H9 (cell line): ENCODE results near the gene NPFF. TPM values are rescaled to one million over a fixed set of nuclear protein-coding genes. Genes with fewer than 3 reads are reported as not detected.

ENCODE experiments used
- DNase-seq: peaks from one replicate; pipeline ENCODE4 v3.0.0-alpha.2; 2017
- H2AFZ ChIP-seq: one replicate; pipeline ENCODE4 v1.6.1; 2013; ENCODE audit warnings: mild to moderate bottlenecking, low read length, control low read depth, moderate library complexity
- H2AK5ac ChIP-seq: 2 replicates; pipeline ENCODE4 v1.6.1; 2013; ENCODE audit warnings: low read length, control low read depth, mixed read lengths; ENCODE audit not compliant: insufficient read length
- H2BK120ac ChIP-seq: one replicate; pipeline ENCODE4 v1.6.1; 2013; ENCODE audit warnings: low read depth, mild to moderate bottlenecking, low read length, control low read depth, inconsistent platforms; ENCODE audit not compliant: poor library complexity, severe bottlenecking
- H2BK12ac ChIP-seq: 2 replicates; pipeline ENCODE4 v1.6.1; 2013; ENCODE audit warnings: low read length, control low read depth, mixed read lengths, low read depth; ENCODE audit not compliant: insufficient read length
- H2BK15ac ChIP-seq: 2 replicates; pipeline ENCODE4 v1.6.1; 2013; ENCODE audit warnings: low read depth, low read length, control low read depth
- H2BK20ac ChIP-seq: one replicate; pipeline ENCODE4 v1.6.1; 2013; ENCODE audit warnings: low read depth, mild to moderate bottlenecking, low read length, control low read depth, inconsistent platforms; ENCODE audit not compliant: poor library complexity, severe bottlenecking
- H2BK5ac ChIP-seq: 2 replicates; pipeline ENCODE4 v1.6.1; 2013; ENCODE audit warnings: low read length, control low read depth, mixed read lengths; ENCODE audit not compliant: insufficient read length
- H3K14ac ChIP-seq: 2 replicates; pipeline ENCODE4 v1.6.1; 2013; ENCODE audit warnings: low read length, control low read depth; ENCODE audit not compliant: insufficient read depth
- H3K18ac ChIP-seq: 2 replicates; pipeline ENCODE4 v1.6.1; 2013; ENCODE audit warnings: low read depth, mild to moderate bottlenecking, mixed read lengths, low read length, control low read depth; ENCODE audit not compliant: insufficient read length
- H3K23ac ChIP-seq: 2 replicates; pipeline ENCODE4 v1.6.1; 2013; ENCODE audit warnings: low read length, control low read depth, mixed read lengths, low read depth; ENCODE audit not compliant: insufficient read length
- H3K23me2 ChIP-seq: 2 replicates; pipeline ENCODE4 v1.6.1; 2013; ENCODE audit warnings: low read depth, mild to moderate bottlenecking, mixed read lengths, low read length, control low read depth; ENCODE audit not compliant: insufficient read length, poor library complexity, severe bottlenecking
- H3K27ac ChIP-seq: 2 replicates; pipeline ENCODE4 v1.5.1; 2013; ENCODE audit warnings: low read length, control low read depth, mixed read lengths, low read depth; ENCODE audit not compliant: insufficient read length
- H3K27me3 ChIP-seq: 2 replicates; pipeline ENCODE4 v1.6.1; 2013; ENCODE audit warnings: low read length, control low read depth, inconsistent platforms; ENCODE audit not compliant: insufficient read depth
- H3K4ac ChIP-seq: 2 replicates; pipeline ENCODE4 v1.6.1; 2013; ENCODE audit warnings: low read depth, mild to moderate bottlenecking, control low read depth, inconsistent platforms, low read length, moderate library complexity
- H3K4me1 ChIP-seq: 2 replicates; pipeline ENCODE4 v1.6.1; 2013; ENCODE audit warnings: low read length, control low read depth, inconsistent platforms; ENCODE audit not compliant: insufficient read depth
- H3K4me2 ChIP-seq: 2 replicates; pipeline ENCODE4 v1.6.1; 2013; ENCODE audit warnings: low read length, control low read depth, mixed read lengths; ENCODE audit not compliant: insufficient read length, insufficient read depth
- H3K56ac ChIP-seq: 2 replicates; pipeline ENCODE4 v1.6.1; 2013; ENCODE audit warnings: low read depth, mild to moderate bottlenecking, mixed read lengths, low read length, control low read depth; ENCODE audit not compliant: insufficient read length
- H3K79me1 ChIP-seq: 2 replicates; pipeline ENCODE4 v1.6.1; 2013; ENCODE audit warnings: low read depth, mild to moderate bottlenecking, moderate library complexity, low read length, control low read depth, inconsistent platforms; ENCODE audit not compliant: insufficient read depth, poor library complexity, severe bottlenecking
- H3K79me2 ChIP-seq: 2 replicates; pipeline ENCODE4 v1.6.1; 2013; ENCODE audit warnings: low read length, control low read depth, inconsistent platforms; ENCODE audit not compliant: insufficient read depth
- H3K9ac ChIP-seq: 2 replicates; pipeline ENCODE4 v1.6.1; 2013; ENCODE audit warnings: low read length, control low read depth, mixed read lengths; ENCODE audit not compliant: insufficient read length; ENCODE audit errors: extremely low read depth
- H3K9me3 ChIP-seq: one replicate; pipeline ENCODE4 v1.6.1; 2013; ENCODE audit warnings: low read depth, low read length, inconsistent platforms; ENCODE audit not compliant: control insufficient read depth
- H3T11ph ChIP-seq: one replicate; pipeline ENCODE4 v1.6.1; 2013; ENCODE audit warnings: mild to moderate bottlenecking, low read length, control low read depth, inconsistent platforms
- H4K20me1 ChIP-seq: one replicate; pipeline ENCODE4 v1.6.1; 2013; ENCODE audit not compliant: control insufficient read depth, insufficient read length, insufficient read depth
- H4K5ac ChIP-seq: 2 replicates; pipeline ENCODE4 v1.6.1; 2013; ENCODE audit warnings: low read depth, mild to moderate bottlenecking, mixed read lengths, low read length, control low read depth; ENCODE audit not compliant: insufficient read length
- H4K8ac ChIP-seq: replicated peaks from 2 replicates; pipeline ENCODE4 v1.6.1; 2013; ENCODE audit warnings: low read length, control low read depth, mixed read lengths, low read depth; ENCODE audit not compliant: insufficient read length
- H4K91ac ChIP-seq: 2 replicates; pipeline ENCODE4 v1.6.1; 2013; ENCODE audit warnings: low read depth, mild to moderate bottlenecking, moderate library complexity, mixed read lengths, low read length, control low read depth; ENCODE audit not compliant: insufficient read length
- H3K27ac Mint-ChIP-seq, 3 experiments: 2 replicates in 2 of 3; 3 replicates in 1 of 3; pipeline ENCODE4 v1.8.0; 2020 to 2021; ENCODE audit warnings: mixed read lengths in 3 of 3, mild to moderate bottlenecking in 1 of 3, moderate library complexity in 1 of 3
- H3K27me3 Mint-ChIP-seq: 2 replicates; pipeline ENCODE4 v1.8.0; 2021; ENCODE audit warnings: low read depth, mild to moderate bottlenecking, moderate library complexity, mixed read lengths
- H3K36me3 Mint-ChIP-seq, 3 experiments: 2 replicates in 2 of 3; 3 replicates in 1 of 3; pipeline ENCODE4 v1.8.0; 2020 to 2021; ENCODE audit warnings: low read depth in 3 of 3, mixed read lengths in 3 of 3; ENCODE audit not compliant: insufficient read depth in 1 of 3
- H3K4me1 Mint-ChIP-seq, 2 experiments: 2 replicates each; pipeline ENCODE4 v1.8.0; 2020; ENCODE audit warnings: mixed read lengths in 2 of 2
- H3K4me3 Mint-ChIP-seq, 2 experiments: 2 replicates in 1 of 2; 3 replicates in 1 of 2; pipeline ENCODE4 v1.8.0; 2020 to 2021; ENCODE audit warnings: mild to moderate bottlenecking in 2 of 2, mixed read lengths in 2 of 2, moderate library complexity in 1 of 2
- H3K9me3 Mint-ChIP-seq, 2 experiments: 2 replicates in 1 of 2; 3 replicates in 1 of 2; pipeline ENCODE4 v1.8.0; 2020; ENCODE audit warnings: mild to moderate bottlenecking in 2 of 2, mixed read lengths in 2 of 2, moderate library complexity in 1 of 2
- WGBS: extraction: QIAGEN DNeasy Blood & Tissue Kit; methylation state at CpG from one replicate; pipeline ENCODE4 v1.1.7; 2013; ENCODE audit warnings: missing lambda C conversion rate, low lambda C conversion rate, mixed read lengths; ENCODE audit not compliant: insufficient read length; ENCODE audit errors: extremely low coverage; 5-methylcytosine and 5-hydroxymethylcytosine counted together
- total RNA-seq: library from RNA; stranded (reverse); gene quantifications from 2 replicates; pipeline ENCODE4 v1.2.1, GENCODE V29; 2021
- TF ChIP-seq, protein P1 (sequence below): fragments of 200-600 bp; sonication (generic); conservative IDR thresholded peaks from 3 replicates; pipeline ENCODE4 v1.8.0; 2021; ENCODE audit warnings: antibody characterized with exemption, mild to moderate bottlenecking

NPFF gene
- total RNA-seq, 1 experiment from 2014 or later, result not detected

DNA sequence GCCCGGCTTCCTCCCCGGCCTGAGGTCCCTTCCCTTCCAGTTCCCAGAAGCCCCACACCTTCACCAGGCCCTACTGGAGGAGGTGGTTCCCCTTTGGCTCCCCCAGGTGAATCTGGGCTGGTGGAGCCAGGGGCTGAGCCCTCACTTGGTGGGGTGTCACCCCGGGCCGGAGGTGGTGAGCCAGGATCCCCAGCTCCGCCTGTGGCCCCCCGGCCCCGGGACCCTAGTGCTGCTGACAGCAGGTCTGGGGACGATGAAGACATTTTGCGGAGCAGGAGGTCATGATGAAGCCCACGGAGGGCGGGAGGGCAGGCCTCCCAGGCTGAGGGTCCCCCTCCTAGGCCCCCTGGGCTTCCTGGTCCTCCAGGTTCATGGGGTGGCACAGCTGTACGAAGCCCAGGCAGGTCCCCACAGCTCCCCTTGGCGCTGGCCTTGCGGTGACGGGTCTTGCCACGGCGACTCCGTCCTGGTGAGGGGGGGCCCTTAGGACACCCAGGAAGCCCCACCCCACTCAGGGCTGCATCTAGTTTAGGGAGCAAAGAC lies 24.6 kb downstream of the NPFF start:
- H3K27ac ChIP-seq, result no peak overlapping the region
- H3K18ac ChIP-seq, result no peak overlapping the region
- no peaks in the 10 kb centered on the region for H3K79me2 ChIP-seq
- no peaks in the 10 kb centered on the region for H4K20me1 ChIP-seq
- H2AFZ ChIP-seq, result no peak overlapping the region
- Mint-ChIP-seq H3K4me3 (no peak overlapping the region), H3K27ac (peak overlapping the region in 1 of 3 experiments; percentile 82; a peak in 2 of 7 replicates), H3K27me3 (peaks cover 1% of the 10 kb centered on the region; the same call in 1 of the 2 replicates), H3K4me1 (peaks cover 18 to 33% of the 10 kb centered on the region in 2 experiments), H3K36me3 (peaks cover 40 to 78% (median 76%) of the 10 kb centered on the region in 3 experiments), H3K9me3 (no peaks in the 10 kb centered on the region)
- no peaks in the 10 kb centered on the region for H3K23me2 ChIP-seq
- H3K4me1 ChIP-seq, result no peaks in the 10 kb centered on the region
- no peak overlapping the region for H4K8ac ChIP-seq
- H3K23ac ChIP-seq, result no peak overlapping the region
- no peak overlapping the region for H3K9ac ChIP-seq
- TF ChIP-seq, protein P1, sequence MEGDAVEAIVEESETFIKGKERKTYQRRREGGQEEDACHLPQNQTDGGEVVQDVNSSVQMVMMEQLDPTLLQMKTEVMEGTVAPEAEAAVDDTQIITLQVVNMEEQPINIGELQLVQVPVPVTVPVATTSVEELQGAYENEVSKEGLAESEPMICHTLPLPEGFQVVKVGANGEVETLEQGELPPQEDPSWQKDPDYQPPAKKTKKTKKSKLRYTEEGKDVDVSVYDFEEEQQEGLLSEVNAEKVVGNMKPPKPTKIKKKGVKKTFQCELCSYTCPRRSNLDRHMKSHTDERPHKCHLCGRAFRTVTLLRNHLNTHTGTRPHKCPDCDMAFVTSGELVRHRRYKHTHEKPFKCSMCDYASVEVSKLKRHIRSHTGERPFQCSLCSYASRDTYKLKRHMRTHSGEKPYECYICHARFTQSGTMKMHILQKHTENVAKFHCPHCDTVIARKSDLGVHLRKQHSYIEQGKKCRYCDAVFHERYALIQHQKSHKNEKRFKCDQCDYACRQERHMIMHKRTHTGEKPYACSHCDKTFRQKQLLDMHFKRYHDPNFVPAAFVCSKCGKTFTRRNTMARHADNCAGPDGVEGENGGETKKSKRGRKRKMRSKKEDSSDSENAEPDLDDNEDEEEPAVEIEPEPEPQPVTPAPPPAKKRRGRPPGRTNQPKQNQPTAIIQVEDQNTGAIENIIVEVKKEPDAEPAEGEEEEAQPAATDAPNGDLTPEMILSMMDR, result no peak
- no peak overlapping the region for H3T11ph ChIP-seq
- H3K56ac ChIP-seq, result no peak overlapping the region
- no peak overlapping the region for H2AK5ac ChIP-seq
- H3K79me1 ChIP-seq, result no peaks in the 10 kb centered on the region
- no peak overlapping the region for H3K4me2 ChIP-seq
- H4K91ac ChIP-seq, result no peak overlapping the region
- H3K9me3 ChIP-seq, result no peaks in the 10 kb centered on the region
- H2BK12ac ChIP-seq, result no peak overlapping the region
- H4K5ac ChIP-seq, result no peak overlapping the region
- H2BK120ac ChIP-seq, result no peak overlapping the region
- no peak overlapping the region for H2BK5ac ChIP-seq
- H3K14ac ChIP-seq, result no peak overlapping the region
- H3K27me3 ChIP-seq, result no peaks in the 10 kb centered on the region
- DNase-seq, result no peak
- no peak overlapping the region for H3K4ac ChIP-seq
- H2BK20ac ChIP-seq, result no peak overlapping the region
- WGBS, result no CpG with 5 or more reads among the region's 18 CpGs
- no peak overlapping the region for H2BK15ac ChIP-seq
